Skeletal muscle tissue (tissue), 4 donors: ENCODE data around the gene BMPR1B. TPM values are rescaled to one million over a fixed set of nuclear protein-coding genes. Genes with fewer than 3 reads are reported as not detected.

Experiments used
- H3K27ac ChIP-seq: one replicate; pipeline ENCODE4 v1.7.0; 2013; ENCODE audit warnings: mild to moderate bottlenecking, low read depth, low read length, inconsistent platforms
- H3K27me3 ChIP-seq, 3 donors: one replicate each; pipeline ENCODE4 v1.7.0; 2013; ENCODE audit warnings: low read length in 3 of 3; ENCODE audit not compliant: control insufficient read depth in 3 of 3, insufficient read depth in 3 of 3
- H3K36me3 ChIP-seq, 3 donors: one replicate each; pipeline ENCODE4 v1.7.0; 2013; ENCODE audit warnings: low read length in 3 of 3; ENCODE audit not compliant: control insufficient read depth in 3 of 3, insufficient read depth in 3 of 3
- H3K4me1 ChIP-seq, 3 donors: one replicate each; pipeline ENCODE4 v1.7.0; 2013; ENCODE audit warnings: low read length in 3 of 3, mild to moderate bottlenecking in 3 of 3; ENCODE audit not compliant: control insufficient read depth in 3 of 3, insufficient read depth in 3 of 3
- H3K4me3 ChIP-seq, 3 donors: one replicate each; pipeline ENCODE4 v1.7.0; 2013; ENCODE audit warnings: low read length in 3 of 3
- H3K9ac ChIP-seq, 3 donors: one replicate each; pipeline ENCODE4 v1.7.0; 2013; ENCODE audit warnings: low read length in 3 of 3, mild to moderate bottlenecking in 3 of 3, moderate library complexity in 2 of 3, low read depth in 1 of 3
- H3K9me3 ChIP-seq, 3 donors: one replicate each; pipeline ENCODE4 v1.7.0; 2013; ENCODE audit warnings: low read length in 3 of 3; ENCODE audit not compliant: control insufficient read depth in 3 of 3
- total RNA-seq: library from RNA; depleted of rRNA; stranded (reverse); fragments of >200 nt; gene quantifications from one replicate; pipeline ENCODE4 v1.2.3, GENCODE V29; 2014
- donor health status: Osteomylitis.

BMPR1B gene
- total RNA-seq, 1 donor from 2014 or later = 22.4 TPM

GRCh38 chr4:95023110-95023509 lies 265.4 kb downstream of the BMPR1B start:
- no peaks in the 10 kb centered on the region for H3K27me3 ChIP-seq
- H3K27ac ChIP-seq = no peak overlapping the region
- H3K36me3 ChIP-seq = no peaks in the 10 kb centered on the region
- H3K9ac ChIP-seq = no peak overlapping the region
- no peak overlapping the region for H3K4me3 ChIP-seq
- H3K9me3 ChIP-seq = no peaks in the 10 kb centered on the region
- H3K4me1 ChIP-seq = peaks cover 0 to 3% (median 0%) of the 10 kb centered on the region in 3 donors

GRCh38 chr4:95027905-95028618 lies 270.3 kb downstream of the BMPR1B start:
- no peaks in the 10 kb centered on the region for H3K36me3 ChIP-seq
- H3K27me3 ChIP-seq = no peaks in the 10 kb centered on the region
- no peak overlapping the region for H3K9ac ChIP-seq
- peaks cover 0 to 3% (median 0%) of the 10 kb centered on the region in 3 donors for H3K4me1 ChIP-seq
- no peak overlapping the region for H3K4me3 ChIP-seq
- peaks cover 0 to 3% (median 0%) of the 10 kb centered on the region in 3 donors for H3K9me3 ChIP-seq
- H3K27ac ChIP-seq = no peak overlapping the region

- Histone ChIP-seq H3K27ac (no peak overlapping the region), H3K4me3 (no peak overlapping the region), H3K9ac (no peak overlapping the region), H3K36me3 (no peaks in the 10 kb centered on the region), H3K9me3 (no peaks in the 10 kb centered on the region), H3K4me1 (no peaks in the 10 kb centered on the region), H3K27me3 (no peaks in the 10 kb centered on the region)
Observed at GRCh38 chr4:95038791-95039190, 281.0 kb downstream of the BMPR1B start.

- no peak overlapping the region for H3K9ac ChIP-seq
- no peak overlapping the region for H3K27ac ChIP-seq
- no peaks in the 10 kb centered on the region for H3K36me3 ChIP-seq
- H3K4me3 ChIP-seq = no peak overlapping the region
- peaks cover 0 to 3% (median 0%) of the 10 kb centered on the region in 3 donors for H3K4me1 ChIP-seq
- no peaks in the 10 kb centered on the region for H3K27me3 ChIP-seq
- H3K9me3 ChIP-seq = no peaks in the 10 kb centered on the region
Observed at GRCh38 chr4:95044324-95044837, 286.6 kb downstream of the BMPR1B start.

- H3K4me1 ChIP-seq = peaks cover 3 to 6% (median 3%) of the 10 kb centered on the region in 3 donors
- no peak overlapping the region for H3K9ac ChIP-seq
- no peaks in the 10 kb centered on the region for H3K9me3 ChIP-seq
- no peak overlapping the region for H3K27ac ChIP-seq
- H3K27me3 ChIP-seq = no peaks in the 10 kb centered on the region
- H3K4me3 ChIP-seq = no peak overlapping the region
- H3K36me3 ChIP-seq = no peaks in the 10 kb centered on the region
Observed at GRCh38 chr4:95045429-95045828, 287.7 kb downstream of the BMPR1B start.

- no peaks in the 10 kb centered on the region for H3K9me3 ChIP-seq
- H3K27me3 ChIP-seq = no peaks in the 10 kb centered on the region
- H3K4me3 ChIP-seq = no peak overlapping the region
- peaks cover 3 to 6% (median 3%) of the 10 kb centered on the region in 3 donors for H3K4me1 ChIP-seq
- H3K36me3 ChIP-seq = no peaks in the 10 kb centered on the region
- no peak overlapping the region for H3K9ac ChIP-seq
- no peak overlapping the region for H3K27ac ChIP-seq
Observed at GRCh38 chr4:95048296-95048695, 290.5 kb downstream of the BMPR1B start.

- H3K9me3 ChIP-seq = no peaks in the 10 kb centered on the region
- H3K4me3 ChIP-seq = no peak overlapping the region
- no peaks in the 10 kb centered on the region for H3K36me3 ChIP-seq
- no peak overlapping the region for H3K27ac ChIP-seq
- no peaks in the 10 kb centered on the region for H3K27me3 ChIP-seq
- no peak overlapping the region for H3K9ac ChIP-seq
- H3K4me1 ChIP-seq = peaks cover 0 to 6% (median 3%) of the 10 kb centered on the region in 3 donors
Observed at GRCh38 chr4:95049551-95050233, 291.9 kb downstream of the BMPR1B start.

GRCh38 chr4:95050980-95051701 lies 293.4 kb downstream of the BMPR1B start:
- Histone ChIP-seq H3K27ac (no peak overlapping the region), H3K36me3 (no peaks in the 10 kb centered on the region), H3K27me3 (no peaks in the 10 kb centered on the region), H3K4me1 (peaks cover 0 to 6% (median 3%) of the 10 kb centered on the region in 3 donors), H3K9me3 (no peaks in the 10 kb centered on the region), H3K9ac (peak overlapping the region; percentile 51 to 79 (median 74)), H3K4me3 (peak overlapping the region; percentile 27 to 67 (median 48))

- Histone ChIP-seq H3K4me3 (peak overlapping the region; percentile 27 to 67 (median 48)), H3K36me3 (no peaks in the 10 kb centered on the region), H3K27me3 (no peaks in the 10 kb centered on the region), H3K9ac (peak overlapping the region; percentile 51 to 79 (median 74)), H3K9me3 (no peaks in the 10 kb centered on the region), H3K27ac (no peak overlapping the region), H3K4me1 (peaks cover 0 to 6% (median 3%) of the 10 kb centered on the region in 3 donors)
Observed at GRCh38 chr4:95051702-95052020, 293.9 kb downstream of the BMPR1B start.
